OCI-LY7 (cell line): ENCODE results near the gene CRAMP1. TPM values are rescaled to one million over a fixed set of nuclear protein-coding genes. Genes with fewer than 3 reads are reported as not detected.

ENCODE experiments used
- BruUV-seq: library from RNA; stranded (reverse); fragments of 400-500 nt; replicated peaks from 2 replicates; lab custom pipeline; 2021; lab: Mats Ljungman, UMichigan
- CTCF ChIA-PET: fragments of 300-600 bp; sonication (Branson Sonifier 250); formaldehyde crosslinking; loops from one replicate; lab custom pipeline; 2022; ENCODE audit warnings: antibody characterized with exemption; ENCODE audit not compliant: unreplicated experiment; lab: Charles Lee
- POLR2A ChIA-PET: fragments of 300-600 bp; sonication (Branson Sonifier 250); formaldehyde crosslinking; loops from one replicate; lab custom pipeline; 2022; ENCODE audit warnings: antibody characterized with exemption; lab: Charles Lee
- DNase-seq: peaks from one replicate; pipeline ENCODE4 v3.0.0-alpha.2; 2015; ENCODE audit warnings: low spot score
- H2AFZ ChIP-seq: fragments of 200-600 bp; sonication (generic), shearing (Covaris generic); 2 replicates; pipeline ENCODE4 v1.6.1; 2014; ENCODE audit warnings: mild to moderate bottlenecking, antibody characterized with exemption, low read length, moderate library complexity
- H3K27ac ChIP-seq: fragments of 200-600 bp; sonication (generic); 2 replicates; pipeline ENCODE4 v1.5.1; 2014; ENCODE audit warnings: mixed run types, low read depth, mild to moderate bottlenecking, moderate library complexity, low read length, inconsistent platforms; ENCODE audit not compliant: poor library complexity, severe bottlenecking
- H3K36me3 ChIP-seq: fragments of 200-600 bp; sonication (generic); 2 replicates; pipeline ENCODE4 v1.6.1; 2014; ENCODE audit warnings: mild to moderate bottlenecking, antibody characterized with exemption, low read length, moderate library complexity, mixed read lengths; ENCODE audit not compliant: insufficient read depth
- H3K4me1 ChIP-seq: fragments of 200-600 bp; sonication (generic); 2 replicates; pipeline ENCODE4 v1.5.1; 2014; ENCODE audit warnings: mild to moderate bottlenecking, low read length; ENCODE audit not compliant: insufficient read depth, poor library complexity, severe bottlenecking
- H3K4me2 ChIP-seq: fragments of 200-600 bp; sonication (generic); 2 replicates; pipeline ENCODE4 v1.6.1; 2014; ENCODE audit warnings: mild to moderate bottlenecking, low read length
- H3K4me3 ChIP-seq: fragments of 200-600 bp; sonication (generic); 2 replicates; pipeline ENCODE4 v1.5.1; 2014; ENCODE audit warnings: mild to moderate bottlenecking, low read depth, low read length; ENCODE audit not compliant: poor library complexity, severe bottlenecking
- H3K79me2 ChIP-seq: fragments of 200-600 bp; sonication (generic); 2 replicates; pipeline ENCODE4 v1.6.1; 2016; ENCODE audit warnings: low read depth, mild to moderate bottlenecking, low read length, moderate library complexity, mixed read lengths; ENCODE audit not compliant: insufficient read depth
- H3K9me2 ChIP-seq: fragments of 200-600 bp; sonication (generic); 2 replicates; pipeline ENCODE4 v1.6.1; 2016; ENCODE audit warnings: mild to moderate bottlenecking, low read length, mixed read lengths; ENCODE audit not compliant: insufficient read depth
- H3K9me3 ChIP-seq: fragments of 200-600 bp; sonication (generic); 2 replicates; pipeline ENCODE4 v1.6.1; 2014; ENCODE audit warnings: mild to moderate bottlenecking, mixed run types, low read length, mixed read lengths
- H4K20me1 ChIP-seq: fragments of 200-600 bp; sonication (generic); 2 replicates; pipeline ENCODE4 v1.6.1; 2014; ENCODE audit warnings: mild to moderate bottlenecking, antibody characterized with exemption, low read length, moderate library complexity, mixed read lengths; ENCODE audit not compliant: insufficient read depth
- CTCF ChIP-seq: fragments of 200-600 bp; sonication (generic); conservative IDR thresholded peaks from 2 replicates; pipeline ENCODE4 v1.5.1; 2014; ENCODE audit warnings: mild to moderate bottlenecking, antibody characterized with exemption, low read length, moderate library complexity, mixed read lengths
- EZH2phosphoT487 ChIP-seq: fragments of 200-600 bp; sonication (generic); IDR thresholded peaks from 2 replicates; pipeline ENCODE4 v1.6.1; 2018; ENCODE audit warnings: low read depth, borderline replicate concordance, mild to moderate bottlenecking, mixed run types, antibody characterized with exemption, low read length, moderate library complexity, mixed read lengths
- intact Hi-C: fragments of 100-400 bp; cut with micrococcal nuclease; formaldehyde crosslinking; loops from one replicate; pipeline ENCODE4 v1.10.0; 2022; ENCODE audit not compliant: unreplicated experiment
- total RNA-seq, 2 experiments: library from RNA; depleted of rRNA in 1 of 2; stranded (reverse); fragments of >200 nt in 1 of 2; shearing (Covaris generic) in 1 of 2; gene quantifications; 2 replicates each; pipeline ENCODE4 v1.2.3, GENCODE V29; 2014 to 2022

CRAMP1 gene
- total RNA-seq, 2 experiments from 2014 or later: 10.5 to 33.6 TPM

GRCh38 chr16:1677339-1677738 is 65.2 kb downstream of the CRAMP1 start:
- DNase-seq: no peak
- Histone ChIP-seq H3K27ac (peak overlapping the region; percentile 24), H2AFZ (peak overlapping the region; percentile 12; the same call in 1 of the 2 replicates), H3K4me3 (peak overlapping the region; percentile 97), H3K9me2 (no peaks in the 10 kb centered on the region), H3K36me3 (peaks cover 56% of the 10 kb centered on the region), H3K9me3 (no peaks in the 10 kb centered on the region), H4K20me1 (peaks cover 18% of the 10 kb centered on the region), H3K4me1 (peaks cover 22% of the 10 kb centered on the region), H3K4me2 (peak overlapping the region; percentile 65), H3K79me2 (peaks cover 39% of the 10 kb centered on the region)
- no peak for TF ChIP-seq CTCF
- TF ChIP-seq EZH2phosphoT487: no peak
- intact Hi-C loops: no loop called here
- no TSS peak for BruUV-seq
- ChIA-PET POLR2A (interaction anchor here (0.6 to 0.9 kb wide), 4 partner anchors 28 to 188 kb away, joined by 3 to 12 read pairs (median 4); partner anchors contain the start of gene MAPK8IP3), CTCF (interaction anchor here (1.0 kb wide), 1 partner anchor 28 kb away, joined by 3 read pairs; the partner anchor contains the start of gene MAPK8IP3)

- ChIA-PET CTCF (interaction anchor here (1.0 kb wide), 1 partner anchor 28 kb away, joined by 3 read pairs; the partner anchor contains the start of gene MAPK8IP3), POLR2A (interaction anchor here (0.6 to 0.9 kb wide), 6 partner anchors 28 to 1230 kb away, joined by 3 to 12 read pairs (median 4); partner anchors contain the start of gene MAPK8IP3)
- DNase-seq: peak; percentile 98
- Histone ChIP-seq H3K4me3 (peak within 1 kb of the TSS; percentile 97), H3K36me3 (peaks cover 50% of the 10 kb centered on the region), H3K9me2 (no peaks in the 10 kb centered on the region), H3K79me2 (peaks cover 44% of the 10 kb centered on the region), H3K27ac (peak within 1 kb of the TSS; percentile 57), H2AFZ (peak within 1 kb of the TSS; percentile 12), H4K20me1 (peaks cover 18% of the 10 kb centered on the region), H3K9me3 (no peaks in the 10 kb centered on the region), H3K4me1 (peaks cover 22% of the 10 kb centered on the region), H3K4me2 (peak within 1 kb of the TSS; percentile 99)
- TF ChIP-seq CTCF (no peak), EZH2phosphoT487 (no peak)
- BruUV-seq: no TSS peak
- intact Hi-C loops: loop anchor here (1.0 to 2.0 kb wide), 2 partner anchors 65 to 95 kb away; partner anchors contain the start of genes CRAMP1, IFT140 and MRPS34
Measured at GRCh38 chr16:1677942-1678499, 65.9 kb downstream of the CRAMP1 start, which contains the start of gene JPT2. Gene JPT2, plus strand, starts transcription at chr16:1678279. Its CDS starts 34 bp downstream, at chr16:1678313.
